IPS-15b (cell line): ENCODE measurements around the gene ZDHHC8.

Experiments
- H3K27me3 ChIP-seq: one replicate; pipeline ENCODE4 v1.6.1; 2013; ENCODE audit warnings: low read length; ENCODE audit not compliant: control insufficient read depth, insufficient read depth
- H3K36me3 ChIP-seq: one replicate; pipeline ENCODE4 v1.6.1; 2013; ENCODE audit warnings: low read length; ENCODE audit not compliant: control insufficient read depth, insufficient read depth
- H3K4me1 ChIP-seq: one replicate; pipeline ENCODE4 v1.6.1; 2013; ENCODE audit warnings: mild to moderate bottlenecking, low read length; ENCODE audit not compliant: control insufficient read depth, insufficient read depth
- H3K4me3 ChIP-seq: one replicate; pipeline ENCODE4 v1.5.1; 2013; ENCODE audit warnings: low read depth, low read length
- H3K9ac ChIP-seq: one replicate; pipeline ENCODE4 v1.6.1; 2013; ENCODE audit warnings: low read depth, mild to moderate bottlenecking, low read length
- H3K9me3 ChIP-seq: one replicate; pipeline ENCODE4 v1.6.1; 2013; ENCODE audit warnings: mild to moderate bottlenecking, low read length; ENCODE audit not compliant: control insufficient read depth, insufficient read depth

Gene ZDHHC8

DNA sequence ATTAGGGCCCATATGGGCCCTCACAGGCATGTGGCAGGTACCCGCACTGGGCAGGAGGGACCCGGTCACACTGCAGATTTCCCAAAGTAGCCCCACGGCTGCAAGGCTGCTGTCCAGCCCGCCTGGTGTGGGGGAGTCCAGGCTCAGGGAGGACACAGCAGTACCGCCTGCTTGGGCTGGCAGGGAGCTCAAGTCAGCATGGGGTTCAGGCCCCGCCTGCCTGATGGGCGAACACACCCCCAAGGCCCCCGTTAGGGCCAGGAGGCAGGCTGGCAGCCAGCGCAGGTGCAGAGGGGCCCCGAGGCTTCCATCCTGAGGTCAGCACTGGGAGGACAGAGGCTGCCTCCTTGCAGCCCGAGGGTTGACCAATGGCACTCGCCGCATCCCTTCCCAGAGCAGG is 5.5 kb downstream of the ZDHHC8 start:
- no peak overlapping the region for H3K9ac ChIP-seq
- H3K4me1 ChIP-seq = no peaks in the 10 kb centered on the region
- no peak overlapping the region for H3K4me3 ChIP-seq
- H3K9me3 ChIP-seq = no peaks in the 10 kb centered on the region
- H3K27me3 ChIP-seq = no peaks in the 10 kb centered on the region
- peaks cover 9% of the 10 kb centered on the region for H3K36me3 ChIP-seq

DNA sequence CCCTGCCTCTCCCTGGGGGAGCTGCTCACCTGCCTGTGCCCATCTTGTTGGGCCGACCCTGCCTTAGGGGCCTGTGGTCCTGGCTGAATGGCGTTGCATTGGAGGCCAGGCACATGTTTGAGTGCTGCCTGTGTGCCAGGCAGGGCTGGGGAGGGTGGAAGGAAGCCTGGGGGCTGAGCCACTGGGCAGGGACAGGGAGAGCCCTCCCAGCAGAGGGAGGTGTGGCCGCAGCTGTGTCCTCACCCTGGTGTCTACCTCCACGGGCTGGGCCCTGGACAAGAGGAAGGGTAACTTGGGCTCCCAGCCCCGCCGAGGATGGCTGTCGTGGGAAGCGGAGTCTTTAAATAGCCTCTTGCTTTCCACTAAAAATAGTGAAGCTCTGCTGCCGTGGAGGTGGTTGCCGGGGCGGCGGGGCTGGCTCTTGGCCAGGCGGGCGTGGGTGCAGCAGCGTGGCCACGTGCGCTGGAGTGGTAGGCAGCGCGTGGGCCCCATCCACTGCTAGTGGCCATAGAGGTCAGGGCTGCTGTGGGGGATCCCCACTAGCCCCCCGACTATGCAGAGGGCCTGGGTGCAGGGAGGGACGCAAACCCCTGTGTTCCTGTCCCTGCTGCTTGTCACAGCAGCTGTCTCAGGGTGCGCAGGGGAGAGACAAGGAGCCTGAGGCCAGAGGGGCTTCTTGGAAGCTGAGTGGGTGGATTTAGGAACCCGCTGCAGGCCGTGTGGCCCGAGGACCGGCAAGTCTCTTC is 6.2 kb downstream of the ZDHHC8 start:
- Histone ChIP-seq H3K9ac (no peak overlapping the region), H3K9me3 (no peaks in the 10 kb centered on the region), H3K27me3 (no peaks in the 10 kb centered on the region), H3K4me1 (no peaks in the 10 kb centered on the region), H3K4me3 (no peak overlapping the region), H3K36me3 (peaks cover 14% of the 10 kb centered on the region)

DNA sequence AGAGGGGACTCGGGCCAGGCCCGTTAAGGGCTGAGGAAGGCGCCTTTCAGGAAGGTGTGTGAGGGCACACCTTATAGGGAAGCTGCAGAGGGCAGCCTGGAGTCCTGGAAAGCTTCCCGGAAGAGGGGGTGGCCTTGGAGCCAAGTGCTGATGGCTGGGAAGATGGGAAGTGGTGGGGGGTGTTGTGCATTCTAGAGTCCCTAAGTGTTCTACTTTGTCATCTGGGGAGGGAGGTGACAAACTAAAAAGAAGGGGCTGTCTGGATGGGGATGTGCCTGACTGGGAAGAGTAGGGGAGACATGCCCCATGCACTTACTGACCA is 6.8 kb downstream of the ZDHHC8 start:
- Histone ChIP-seq H3K27me3 (no peaks in the 10 kb centered on the region), H3K9ac (no peak overlapping the region), H3K9me3 (no peaks in the 10 kb centered on the region), H3K36me3 (peaks cover 17% of the 10 kb centered on the region), H3K4me1 (no peaks in the 10 kb centered on the region), H3K4me3 (no peak overlapping the region)

DNA sequence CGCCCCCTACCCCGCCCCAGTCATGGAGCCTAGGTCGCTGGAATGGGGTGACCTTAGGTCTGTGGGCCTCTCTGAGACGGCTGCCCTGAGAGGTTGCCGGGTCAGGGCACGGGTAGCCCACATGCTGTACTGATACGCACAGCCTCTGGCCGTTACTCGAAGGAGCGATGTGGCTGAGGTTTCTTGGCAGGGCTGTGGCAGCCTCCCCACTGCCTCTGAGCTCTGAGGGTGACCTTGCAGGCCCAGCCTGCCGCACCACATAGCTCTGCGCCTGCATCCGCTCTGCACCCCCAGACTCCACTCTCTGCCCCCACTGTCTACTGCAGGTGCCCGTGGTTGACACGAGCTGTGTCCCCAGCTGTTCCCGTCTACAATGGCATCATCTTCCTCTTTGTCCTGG is 7.3 kb downstream of the ZDHHC8 start:
- H3K36me3 ChIP-seq = peaks cover 20% of the 10 kb centered on the region
- no peaks in the 10 kb centered on the region for H3K4me1 ChIP-seq
- no peak overlapping the region for H3K9ac ChIP-seq
- no peak overlapping the region for H3K4me3 ChIP-seq
- H3K9me3 ChIP-seq = no peaks in the 10 kb centered on the region
- no peaks in the 10 kb centered on the region for H3K27me3 ChIP-seq

DNA sequence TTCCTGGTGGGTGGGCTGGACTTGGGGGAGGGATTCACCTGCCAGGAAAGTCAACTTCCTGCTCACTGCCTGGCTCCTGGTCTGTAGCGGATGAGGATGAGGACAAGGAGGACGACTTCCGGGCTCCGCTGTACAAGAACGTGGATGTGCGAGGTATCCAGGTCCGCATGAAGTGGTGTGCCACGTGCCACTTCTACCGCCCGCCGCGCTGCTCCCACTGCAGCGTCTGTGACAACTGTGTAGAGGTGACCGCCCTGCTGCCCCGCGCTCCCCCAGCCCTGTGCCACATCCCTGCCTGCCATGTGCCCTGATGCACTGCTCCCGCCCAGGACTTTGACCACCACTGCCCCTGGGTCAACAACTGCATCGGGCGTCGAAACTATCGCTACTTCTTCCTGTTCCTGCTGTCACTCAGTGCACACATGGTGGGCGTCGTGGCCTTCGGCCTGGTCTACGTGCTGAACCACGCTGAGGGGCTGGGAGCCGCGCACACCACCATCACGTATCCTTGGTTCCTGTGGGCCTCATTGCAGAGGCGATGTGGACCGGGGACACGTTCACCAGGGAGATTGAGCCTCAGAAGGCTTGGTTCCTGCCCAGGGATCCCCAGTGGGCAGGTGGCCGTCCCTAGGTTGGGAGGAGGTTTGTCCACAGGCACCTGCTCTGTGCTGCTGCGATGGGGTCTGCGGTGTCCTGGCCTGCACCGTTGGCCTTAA is 7.9 kb downstream of the ZDHHC8 start:
- Histone ChIP-seq H3K4me1 (no peaks in the 10 kb centered on the region), H3K27me3 (no peaks in the 10 kb centered on the region), H3K4me3 (no peak overlapping the region), H3K9me3 (no peaks in the 10 kb centered on the region), H3K9ac (no peak overlapping the region), H3K36me3 (peaks cover 20% of the 10 kb centered on the region)

DNA sequence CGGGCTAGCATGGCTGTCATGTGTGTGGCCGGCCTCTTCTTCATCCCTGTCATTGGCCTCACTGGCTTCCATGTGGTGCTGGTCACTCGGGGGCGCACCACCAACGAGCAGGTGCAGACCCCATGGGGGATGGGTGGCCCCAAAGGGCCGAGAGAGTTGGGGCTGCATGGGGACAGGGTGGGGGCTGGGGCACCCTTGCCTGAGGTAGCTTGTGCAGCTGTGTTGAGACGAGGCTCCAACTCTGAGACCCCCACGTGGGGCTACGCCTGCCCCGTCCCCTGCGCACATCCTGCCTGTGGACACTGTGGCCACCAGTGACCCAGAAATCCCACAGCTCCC is 8.5 kb downstream of the ZDHHC8 start:
- Histone ChIP-seq H3K36me3 (peaks cover 20% of the 10 kb centered on the region), H3K27me3 (no peaks in the 10 kb centered on the region), H3K4me1 (no peaks in the 10 kb centered on the region), H3K9ac (no peak overlapping the region), H3K9me3 (no peaks in the 10 kb centered on the region), H3K4me3 (no peak overlapping the region)

DNA sequence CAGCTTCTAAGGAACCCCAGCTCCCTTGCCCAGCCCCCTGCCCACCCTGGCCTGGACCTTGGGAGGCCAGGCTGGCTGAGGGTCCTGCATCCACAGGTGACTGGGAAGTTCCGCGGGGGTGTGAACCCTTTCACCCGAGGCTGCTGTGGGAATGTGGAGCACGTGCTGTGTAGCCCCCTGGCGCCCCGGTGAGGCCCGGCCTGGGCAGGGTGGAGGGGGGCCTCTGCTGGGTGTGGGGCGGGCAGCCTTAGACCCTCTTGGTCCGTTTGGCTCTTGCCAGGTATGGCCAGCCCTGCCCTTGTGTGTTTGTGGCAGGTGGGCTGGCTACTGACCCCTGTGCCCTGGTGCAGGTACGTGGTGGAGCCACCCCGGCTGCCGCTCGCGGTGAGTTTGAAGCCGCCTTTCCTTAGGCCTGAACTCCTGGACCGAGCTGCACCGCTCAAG is 8.9 kb downstream of the ZDHHC8 start:
- no peak overlapping the region for H3K9ac ChIP-seq
- no peaks in the 10 kb centered on the region for H3K4me1 ChIP-seq
- no peaks in the 10 kb centered on the region for H3K9me3 ChIP-seq
- no peaks in the 10 kb centered on the region for H3K27me3 ChIP-seq
- H3K36me3 ChIP-seq = peaks cover 20% of the 10 kb centered on the region
- no peak overlapping the region for H3K4me3 ChIP-seq

DNA sequence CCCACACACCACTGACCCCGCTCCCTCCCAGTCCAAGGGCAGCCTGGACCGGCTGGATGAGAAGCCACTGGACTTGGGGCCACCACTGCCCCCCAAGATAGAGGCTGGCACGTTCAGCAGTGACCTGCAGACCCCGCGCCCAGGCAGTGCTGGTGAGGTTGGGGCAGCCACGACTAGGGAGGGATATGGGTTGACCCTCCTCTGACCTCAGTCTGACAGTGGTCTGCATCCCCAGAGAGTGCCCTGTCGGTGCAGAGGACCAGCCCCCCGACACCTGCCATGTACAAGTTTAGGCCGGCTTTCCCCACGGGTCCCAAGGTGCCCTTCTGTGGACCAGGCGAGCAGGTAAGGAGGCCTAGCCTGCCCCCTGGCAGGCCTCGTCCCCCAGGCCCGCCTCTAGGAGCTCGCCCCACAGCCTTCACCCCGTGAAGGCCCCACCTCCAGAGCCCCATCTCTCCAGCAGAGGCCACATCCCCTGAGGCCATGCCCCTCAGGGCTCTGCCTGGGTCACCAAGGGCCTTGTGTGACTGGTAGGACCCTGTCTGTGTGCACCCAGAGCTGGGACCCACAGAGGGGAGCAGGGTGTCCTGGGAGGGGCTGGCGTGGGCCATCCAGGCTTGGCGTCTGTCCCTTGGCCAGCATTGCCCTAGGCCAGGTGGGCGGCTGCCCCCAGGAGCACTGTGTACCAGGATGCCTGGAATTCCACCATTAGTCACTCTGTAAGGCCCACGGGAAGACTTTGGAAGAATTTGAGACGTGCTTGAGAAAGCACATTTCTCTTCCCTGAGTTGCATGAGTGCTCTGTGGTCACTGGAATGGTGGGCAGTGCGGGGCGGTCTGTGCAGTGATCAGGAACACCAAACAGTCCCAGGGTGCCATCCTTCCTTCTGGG is 9.8 kb downstream of the ZDHHC8 start:
- H3K9ac ChIP-seq = no peak overlapping the region
- no peak overlapping the region for H3K4me3 ChIP-seq
- no peaks in the 10 kb centered on the region for H3K9me3 ChIP-seq
- H3K4me1 ChIP-seq = no peaks in the 10 kb centered on the region
- no peaks in the 10 kb centered on the region for H3K27me3 ChIP-seq
- H3K36me3 ChIP-seq = peaks cover 20% of the 10 kb centered on the region

DNA sequence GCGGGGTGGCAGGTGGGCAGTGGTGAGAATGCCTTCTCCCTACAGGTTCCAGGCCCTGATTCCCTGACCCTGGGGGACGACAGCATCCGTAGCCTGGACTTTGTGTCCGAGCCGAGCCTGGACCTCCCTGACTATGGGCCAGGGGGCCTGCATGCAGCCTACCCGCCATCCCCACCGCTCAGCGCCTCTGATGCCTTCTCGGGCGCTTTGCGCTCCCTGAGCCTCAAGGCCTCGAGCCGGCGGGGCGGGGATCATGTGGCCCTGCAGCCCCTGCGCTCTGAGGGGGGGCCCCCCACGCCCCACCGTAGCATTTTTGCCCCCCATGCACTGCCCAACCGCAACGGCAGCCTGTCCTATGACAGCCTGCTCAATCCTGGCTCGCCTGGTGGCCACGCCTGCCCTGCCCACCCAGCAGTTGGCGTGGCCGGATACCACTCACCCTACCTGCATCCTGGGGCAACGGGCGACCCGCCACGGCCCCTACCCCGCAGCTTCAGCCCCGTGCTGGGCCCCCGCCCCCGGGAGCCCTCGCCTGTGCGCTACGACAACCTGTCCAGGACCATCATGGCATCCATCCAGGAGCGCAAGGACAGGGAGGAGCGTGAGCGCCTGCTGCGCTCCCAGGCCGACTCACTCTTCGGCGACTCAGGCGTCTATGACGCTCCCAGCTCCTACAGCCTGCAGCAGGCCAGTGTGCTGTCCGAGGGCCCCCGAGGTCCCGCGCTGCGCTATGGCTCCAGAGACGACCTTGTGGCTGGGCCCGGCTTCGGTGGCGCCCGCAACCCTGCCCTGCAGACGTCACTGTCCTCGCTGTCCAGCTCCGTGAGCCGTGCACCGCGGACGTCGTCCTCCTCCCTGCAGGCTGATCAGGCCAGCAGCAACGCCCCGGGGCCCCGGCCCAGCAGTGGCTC is 11.4 kb downstream of the ZDHHC8 start:
- Histone ChIP-seq H3K27me3 (no peaks in the 10 kb centered on the region), H3K9ac (no peak overlapping the region), H3K4me1 (no peaks in the 10 kb centered on the region), H3K4me3 (no peak overlapping the region), H3K9me3 (no peaks in the 10 kb centered on the region), H3K36me3 (peaks cover 20% of the 10 kb centered on the region)

DNA sequence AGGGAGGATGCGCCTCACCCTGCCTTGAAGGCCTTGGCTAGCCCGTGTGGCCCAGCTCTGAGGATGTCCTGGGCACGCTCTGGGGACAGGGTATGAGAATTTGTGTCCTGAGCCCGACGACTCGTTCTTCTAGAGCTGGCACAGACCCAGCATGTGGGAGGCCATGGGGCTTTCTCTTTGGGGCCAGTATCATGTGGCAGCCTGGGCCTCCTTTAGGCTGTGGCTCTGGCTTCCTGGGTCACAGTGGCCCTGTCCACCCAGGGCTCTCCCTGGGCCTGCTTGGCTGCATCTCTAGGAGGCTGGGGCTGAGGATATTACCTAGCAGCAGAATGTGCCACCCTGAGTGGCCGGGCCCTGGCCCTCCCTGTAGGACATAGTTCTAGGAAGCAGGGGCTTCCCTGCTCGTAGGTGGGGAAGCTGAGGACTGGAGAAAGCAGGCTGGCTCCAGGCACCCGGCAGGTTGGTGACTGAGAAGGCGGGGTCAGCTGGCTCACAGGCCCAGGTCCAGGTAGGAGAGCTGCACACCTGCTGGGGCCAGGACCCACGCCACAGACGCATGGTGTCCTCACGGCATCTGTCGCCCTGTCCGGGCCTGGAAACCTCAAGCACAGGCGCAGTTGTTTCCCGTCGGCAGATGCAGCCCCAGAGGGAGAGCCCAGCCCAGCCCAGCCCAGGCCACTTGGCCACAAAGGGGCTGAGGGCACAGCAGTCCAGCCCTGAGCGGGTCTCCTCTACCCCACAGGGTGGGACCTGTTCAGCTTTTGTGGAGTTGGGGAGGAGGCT is 12.5 kb downstream of the ZDHHC8 start:
- Histone ChIP-seq H3K9me3 (no peaks in the 10 kb centered on the region), H3K4me1 (no peaks in the 10 kb centered on the region), H3K9ac (no peak overlapping the region), H3K27me3 (no peaks in the 10 kb centered on the region), H3K36me3 (peaks cover 17% of the 10 kb centered on the region), H3K4me3 (no peak overlapping the region)
